GM18520 (cell line): ENCODE data around the gene RACK1.

ENCODE experiments used
- ATAC-seq: cut with Tn5 transposase; IDR thresholded peaks from one replicate; pipeline ENCODE4 v1.9.1; 2021; ENCODE audit not compliant: unreplicated experiment

The RACK1 gene

DNA sequence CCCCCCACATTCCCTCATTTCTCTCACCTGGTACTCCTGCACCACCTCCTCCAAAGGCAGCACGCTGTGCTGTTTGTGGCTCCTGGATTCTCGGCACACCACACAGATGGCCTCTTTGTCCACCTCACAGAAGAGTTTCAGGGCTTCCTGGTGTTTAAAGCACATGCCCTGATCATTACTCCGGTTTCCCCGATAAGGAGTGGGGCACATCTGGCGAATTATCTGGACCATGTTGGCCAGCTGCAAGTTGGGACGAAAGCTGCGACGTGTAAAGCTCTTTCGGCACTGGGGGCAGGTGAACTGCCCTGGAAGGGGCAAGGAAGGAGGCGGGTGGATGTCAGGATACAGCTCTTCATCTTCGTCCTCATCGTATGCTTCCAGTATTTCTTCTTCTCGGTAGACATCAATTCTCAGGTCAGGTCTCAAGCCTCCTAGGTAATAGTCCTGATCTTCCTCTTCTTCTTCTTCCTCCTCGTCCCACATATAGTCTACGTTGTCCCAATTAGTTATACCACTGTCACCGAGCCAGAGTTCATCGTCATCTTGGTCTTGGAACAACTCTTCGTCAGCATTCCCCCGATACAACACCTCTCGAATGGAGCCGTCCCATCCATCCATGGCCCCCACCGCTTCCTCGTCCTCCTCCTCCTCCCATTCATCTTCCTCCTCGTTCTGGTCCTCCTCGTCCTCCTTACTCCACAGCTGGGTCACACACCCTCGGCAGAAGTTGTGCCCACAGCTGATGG is 16.4 kb upstream of the RACK1 start:
- ATAC-seq, result no peak

GRCh38 chr5:181259283-181259682 is 15.6 kb upstream of the RACK1 start:
- no peak for ATAC-seq

DNA sequence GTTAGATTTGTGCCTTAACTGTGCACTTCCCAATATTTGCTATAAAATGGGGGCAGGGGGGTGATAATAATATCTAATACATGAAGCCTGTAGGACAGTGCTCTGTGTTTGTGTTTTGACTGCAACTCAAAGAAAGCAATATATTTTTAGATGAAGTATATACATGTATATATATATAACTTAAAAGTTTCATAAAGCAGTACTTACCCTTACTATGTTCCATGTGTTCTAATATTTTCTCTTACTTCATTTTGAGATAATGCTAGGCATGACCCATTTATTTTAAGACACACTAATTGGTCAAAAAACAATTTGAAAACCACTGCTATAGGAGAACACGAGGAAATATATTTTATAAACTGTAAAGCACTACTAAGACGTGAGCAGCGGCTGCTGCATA is 14.9 kb upstream of the RACK1 start:
- ATAC-seq, result no peak

DNA sequence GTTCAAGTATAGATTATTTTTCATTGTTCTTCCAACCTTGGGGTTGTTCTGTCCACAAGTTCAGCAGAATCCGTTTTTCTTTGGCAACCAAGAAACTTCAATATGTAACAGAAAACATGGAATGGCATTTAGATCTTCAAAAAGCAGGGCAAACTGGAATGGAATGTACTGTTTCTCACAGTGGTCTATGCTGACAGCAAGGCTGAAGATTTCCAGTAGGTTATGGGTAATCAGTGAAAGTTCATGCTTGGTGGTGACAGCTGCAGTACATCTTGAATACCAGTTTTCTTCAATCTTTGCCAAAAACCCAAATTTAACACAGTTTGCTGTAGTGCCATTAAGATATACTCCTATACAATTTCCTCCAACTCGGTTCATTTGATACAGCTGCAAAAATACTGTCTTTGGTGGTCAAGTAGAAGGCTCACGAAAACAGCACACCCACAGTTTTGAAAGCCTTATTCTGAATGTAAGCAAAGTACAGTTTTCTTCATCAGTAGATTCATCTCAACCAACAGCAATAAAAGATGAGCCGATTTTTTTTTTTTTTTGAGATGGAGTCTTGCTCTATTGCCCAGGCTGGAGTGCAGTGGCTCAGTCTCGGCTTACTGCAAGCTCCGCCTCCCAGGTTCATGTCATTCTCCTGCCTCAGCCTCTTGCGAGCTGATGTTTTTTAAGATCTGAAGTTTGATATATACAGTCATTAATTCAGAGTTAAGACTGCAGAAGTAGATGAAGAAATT is 12.3 kb upstream of the RACK1 start:
- ATAC-seq, result no peak

DNA sequence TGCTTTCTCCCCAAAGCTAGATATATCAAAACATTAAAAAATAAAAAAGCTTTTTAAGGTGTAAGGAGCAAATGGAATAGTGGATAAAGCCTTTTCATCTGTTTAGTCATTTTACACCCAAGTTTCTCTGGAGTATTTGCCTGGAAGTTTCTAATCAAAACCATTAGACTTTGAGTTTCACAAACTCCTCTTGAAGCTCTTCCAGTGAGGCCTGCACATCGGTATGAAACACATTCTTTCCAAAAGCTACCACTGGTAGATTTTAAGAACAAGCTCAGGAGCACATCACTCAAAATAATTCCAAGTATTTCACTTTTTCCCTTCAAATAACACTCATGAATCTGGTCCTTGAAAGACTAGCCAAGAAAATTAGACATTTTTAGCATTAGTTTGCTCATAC is 11.6 kb upstream of the RACK1 start:
- ATAC-seq, result no peak

DNA sequence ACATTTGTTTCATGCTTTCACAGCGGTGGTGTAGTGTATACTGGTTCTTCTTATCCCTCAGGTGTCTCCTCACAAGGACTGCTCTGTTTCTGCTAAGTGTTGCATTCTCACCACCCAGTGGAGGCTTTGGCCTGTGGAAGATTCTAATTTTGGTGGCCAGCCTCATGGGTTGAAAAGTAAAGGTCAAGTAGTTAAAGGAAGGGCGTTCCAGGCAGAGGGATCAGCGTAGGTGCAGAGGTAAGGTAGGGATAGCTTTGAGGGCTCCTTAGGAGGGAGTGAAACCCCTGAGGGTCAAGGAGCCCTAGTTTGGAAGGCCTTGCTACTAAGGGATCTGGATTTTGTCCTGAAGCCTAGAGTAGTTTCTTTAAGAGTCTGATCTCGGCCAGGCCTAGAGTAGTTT is 4.6 kb upstream of the RACK1 start:
- ATAC-seq, result no peak

DNA sequence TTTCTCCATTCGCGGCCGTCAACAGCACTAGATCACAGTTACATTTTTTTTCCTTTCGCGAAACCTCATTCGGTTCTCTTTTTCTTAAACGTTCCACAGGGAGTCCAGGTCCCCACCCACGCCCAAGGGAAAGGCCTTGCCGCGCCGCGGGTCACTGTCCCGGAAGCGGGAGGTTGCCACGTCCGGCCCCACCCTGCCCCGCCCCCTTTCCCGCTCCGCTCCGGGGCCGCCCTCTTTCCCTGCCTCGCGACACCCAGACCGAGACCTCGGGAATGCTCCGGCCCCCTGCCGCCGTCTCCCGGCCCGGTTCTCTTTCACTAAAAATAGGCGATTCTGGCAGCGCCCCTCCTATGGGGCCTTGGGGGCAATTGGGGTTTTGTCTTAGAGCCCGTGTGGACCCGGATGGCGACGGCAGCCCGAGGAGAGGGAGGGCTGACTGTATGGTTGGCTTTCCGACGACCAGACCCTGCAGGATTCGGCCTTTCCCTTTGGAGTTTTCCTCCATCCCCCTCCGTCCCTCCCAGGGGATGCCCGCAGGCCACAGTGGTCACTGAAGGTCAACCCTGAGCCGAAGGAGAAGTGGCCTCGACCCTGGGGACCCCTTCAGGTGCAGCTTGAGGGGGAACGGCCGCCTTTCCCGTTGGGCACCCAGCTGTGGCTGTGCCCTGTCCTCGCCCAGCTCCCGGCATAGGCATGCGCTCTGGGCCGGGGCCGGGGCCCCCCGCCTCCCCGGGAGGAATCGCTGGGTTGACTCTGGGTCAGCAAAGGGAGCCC is 2.8 kb upstream of the RACK1 start:
- peak; percentile 30 for ATAC-seq

DNA sequence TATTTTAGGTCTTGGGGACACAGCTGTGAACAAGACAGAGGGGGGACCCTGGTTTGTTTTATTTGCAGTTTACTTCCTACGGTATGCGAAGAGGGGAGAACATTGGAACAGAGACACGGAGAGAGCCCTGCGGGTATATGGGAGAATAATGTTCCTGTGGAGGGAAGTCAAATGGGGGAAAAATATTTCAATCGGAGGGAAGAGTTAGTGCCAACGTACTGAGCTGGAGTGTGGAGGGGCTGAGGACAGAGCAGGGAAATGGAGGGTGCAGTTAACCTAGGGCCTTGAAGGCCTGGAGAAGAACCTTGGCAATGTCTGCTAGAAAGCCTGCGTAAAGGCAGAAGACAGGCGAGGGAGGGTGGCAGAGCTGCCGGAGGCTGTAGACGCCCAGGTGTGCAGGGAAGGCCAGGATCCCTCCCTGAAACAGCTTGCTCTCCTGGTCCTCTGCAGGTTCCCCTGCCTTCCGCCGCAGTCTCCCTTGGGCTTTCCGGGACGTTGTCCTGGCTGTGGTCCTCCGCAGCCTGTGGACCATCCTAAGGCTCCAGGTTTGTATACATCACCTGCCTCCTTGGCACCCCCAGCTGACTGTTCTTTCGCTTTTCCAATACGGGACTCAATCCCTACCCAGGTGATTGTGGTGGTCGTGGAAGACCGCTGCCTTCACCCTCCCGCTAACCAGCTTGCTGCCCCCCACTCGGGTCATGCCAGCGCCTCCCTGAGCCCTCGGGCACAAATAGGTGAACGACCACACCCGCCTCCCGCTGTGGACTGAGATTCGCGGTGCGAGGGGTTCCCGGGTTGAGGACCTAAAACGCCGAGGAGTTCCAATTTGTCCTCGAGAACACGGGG is 1.9 kb upstream of the RACK1 start:
- no peak for ATAC-seq

DNA sequence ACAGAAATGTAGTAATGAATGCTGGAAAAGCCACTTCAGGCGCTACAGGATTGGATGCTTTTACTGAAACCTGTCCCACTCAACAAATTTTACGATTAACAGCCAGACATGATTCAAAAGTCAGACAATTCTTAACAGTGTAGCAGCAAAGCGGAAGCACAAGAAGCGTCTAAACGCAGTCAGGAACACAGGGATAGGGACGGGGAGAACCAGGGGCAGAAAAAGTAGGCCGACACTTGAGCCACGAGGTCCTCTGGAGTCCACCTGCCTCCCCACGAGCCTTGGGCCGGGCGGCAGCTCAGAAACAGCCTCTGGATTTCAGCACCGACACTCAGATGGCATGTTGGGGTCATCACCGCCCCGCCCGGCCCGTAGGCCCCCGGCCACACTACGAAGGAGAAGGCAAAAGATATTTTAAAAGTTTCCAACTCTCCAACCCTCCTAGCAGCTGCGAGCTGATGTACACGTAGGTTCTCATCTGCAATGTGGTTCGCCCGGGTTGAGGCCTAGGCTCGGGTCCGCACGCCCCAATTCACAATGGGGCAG is 615 bp downstream of the RACK1 start:
- ATAC-seq, result no peak

DNA sequence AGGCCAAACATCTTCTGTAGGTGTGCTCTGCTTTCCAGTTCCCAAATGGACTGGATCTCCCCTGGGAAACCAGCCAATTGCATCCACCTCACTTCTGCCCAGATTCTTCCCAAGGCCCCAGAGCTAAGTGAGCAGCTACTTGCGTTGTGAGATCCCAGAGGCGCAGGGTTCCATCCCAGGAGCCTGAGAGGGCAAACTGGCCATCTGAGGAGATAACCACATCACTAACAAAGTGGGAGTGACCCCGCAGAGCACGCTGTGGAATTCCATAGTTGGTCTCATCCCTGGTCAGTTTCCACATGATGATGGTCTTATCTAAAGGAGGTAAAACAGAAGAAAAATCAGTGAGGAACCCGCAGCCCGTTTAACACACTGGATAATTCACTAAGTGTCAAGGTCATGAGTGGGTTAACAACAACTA is 1.7 kb downstream of the RACK1 start:
- ATAC-seq, result no peak

DNA sequence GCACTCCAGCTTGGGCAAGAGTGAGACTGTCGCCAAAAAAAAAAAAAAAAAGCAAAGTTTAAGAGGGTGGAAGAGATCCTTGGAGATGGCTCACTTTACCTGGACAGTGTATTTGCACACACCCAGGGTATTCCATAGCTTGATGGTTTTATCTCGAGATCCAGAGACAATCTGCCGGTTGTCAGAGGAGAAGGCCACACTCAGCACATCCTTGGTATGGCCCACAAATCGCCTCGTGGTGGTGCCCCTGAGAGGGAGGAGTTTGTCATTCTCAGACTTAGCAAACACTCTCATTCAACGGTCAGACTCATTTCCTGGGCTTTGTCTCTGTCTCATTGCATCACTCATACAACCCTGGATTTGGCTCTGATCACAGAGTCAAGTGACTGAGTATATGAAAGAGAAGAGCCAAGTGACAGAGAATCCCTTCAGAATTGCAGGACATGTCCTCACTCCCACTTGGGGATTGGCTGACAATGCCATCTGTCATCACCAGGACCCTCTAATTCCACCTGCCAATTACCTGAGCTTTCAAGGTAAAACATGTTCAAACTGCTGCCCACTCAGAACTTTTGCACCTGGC is 2.2 kb downstream of the RACK1 start:
- ATAC-seq, result no peak

- no peak for ATAC-seq
These were observed 4.5 kb downstream of the RACK1 start for GRCh38 chr5:181239062-181239663.

DNA sequence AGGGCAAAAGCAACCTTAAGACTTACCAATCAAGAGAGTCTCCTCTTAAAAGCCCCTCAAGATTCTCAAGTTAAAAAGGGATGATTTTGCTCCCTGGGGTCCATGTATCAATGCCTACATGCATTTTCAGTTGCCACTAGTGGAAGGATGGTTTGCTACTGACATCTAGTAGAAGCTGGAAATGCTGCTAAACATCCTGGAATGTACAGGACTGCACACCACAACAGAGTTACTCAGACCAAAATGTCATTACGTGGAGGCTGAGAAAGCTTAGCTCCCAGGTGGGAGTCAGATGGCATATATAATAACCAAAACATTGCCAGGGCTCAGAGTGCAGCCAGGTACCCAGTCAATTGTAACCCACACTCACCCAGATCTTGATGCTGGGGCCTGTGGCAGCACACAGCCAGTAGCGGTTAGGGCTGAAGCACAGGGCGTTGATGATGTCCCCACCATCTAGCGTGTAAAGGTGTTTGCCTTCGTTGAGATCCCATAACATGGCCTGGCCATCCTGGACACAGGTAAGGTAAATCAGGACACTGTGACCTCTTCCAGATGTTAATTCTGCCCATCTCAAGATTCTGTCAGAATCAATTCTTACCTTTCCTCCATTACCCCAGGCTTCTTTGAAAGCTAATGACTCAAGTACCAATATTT is 5.8 kb downstream of the RACK1 start:
- ATAC-seq, result no peak

DNA sequence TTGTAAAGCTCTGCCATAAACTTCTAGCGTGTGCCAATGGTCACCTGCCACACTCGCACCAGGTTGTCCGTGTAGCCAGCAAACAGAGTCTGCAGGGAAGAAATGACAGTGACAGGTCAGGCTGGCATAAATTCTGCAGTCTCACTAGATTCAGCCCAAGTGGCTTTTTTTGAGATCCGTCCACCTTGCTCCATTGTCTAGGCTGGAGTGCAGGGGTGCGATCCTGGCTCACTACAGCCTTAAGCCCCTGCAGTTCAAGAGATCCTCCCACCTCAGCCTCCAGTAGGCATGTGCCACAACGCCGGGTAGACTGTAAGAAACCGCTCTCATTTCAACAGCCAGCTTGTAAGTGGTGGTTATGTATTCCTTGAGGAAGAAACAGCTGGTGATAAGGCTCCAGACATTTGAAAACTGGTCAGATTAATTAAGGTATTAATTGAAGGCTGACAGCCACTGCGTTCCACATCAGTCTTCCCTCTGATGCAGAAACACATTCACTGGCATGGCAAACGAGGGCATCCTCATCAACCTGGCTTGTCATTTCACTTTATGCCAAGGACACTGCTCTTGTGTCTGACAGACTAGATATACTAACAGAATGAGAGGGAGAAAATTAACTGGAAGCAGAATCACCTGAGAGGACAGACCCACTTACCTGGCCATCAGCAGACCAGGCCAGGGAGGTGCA is 6.6 kb downstream of the RACK1 start:
- ATAC-seq, result no peak

GRCh38 chr5:181236471-181236870 is 7.2 kb downstream of the RACK1 start:
- no peak for ATAC-seq

GRCh38 chr5:181235689-181236366 is 7.9 kb downstream of the RACK1 start:
- ATAC-seq, result no peak

DNA sequence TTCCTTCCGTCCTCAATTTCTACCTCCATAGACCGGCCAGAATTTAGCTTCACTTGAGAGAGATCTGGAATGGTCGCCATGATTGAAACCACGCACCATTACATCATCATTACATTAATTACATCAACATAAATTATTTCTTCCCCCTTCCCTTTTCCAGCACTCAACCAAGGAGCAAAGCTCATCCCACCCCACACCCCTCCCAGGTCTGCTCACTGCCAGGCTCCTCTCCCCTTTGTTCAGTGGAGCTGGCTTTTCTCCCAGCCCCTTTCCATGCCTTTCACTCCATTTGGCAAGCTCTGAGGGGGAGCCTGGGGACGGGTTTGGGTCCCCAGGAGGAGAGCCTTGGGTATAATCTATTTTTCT is 8.4 kb downstream of the RACK1 start:
- ATAC-seq, result no peak
